GM19463 (cell line): ENCODE measurements around the gene ARID1B.

Experiments used
- ATAC-seq: cut with Tn5 transposase; IDR thresholded peaks from one replicate; pipeline ENCODE4 v1.9.1; 2021; ENCODE audit warnings: mild to moderate bottlenecking, moderate library complexity; ENCODE audit not compliant: unreplicated experiment

Gene ARID1B

GRCh38 chr6:157251586-157252247, 474.5 kb downstream of the ARID1B start:
- no peak for ATAC-seq

GRCh38 chr6:157253017-157253416, 475.8 kb downstream of the ARID1B start:
- ATAC-seq, result no peak

- no peak for ATAC-seq
These were observed 476.5 kb downstream of the ARID1B start for GRCh38 chr6:157253699-157254098.

- no peak for ATAC-seq
These were observed 477.4 kb downstream of the ARID1B start for GRCh38 chr6:157254538-157254937.

- no peak for ATAC-seq
These were observed 477.9 kb downstream of the ARID1B start for GRCh38 chr6:157255079-157255478.

GRCh38 chr6:157258878-157259277, 481.7 kb downstream of the ARID1B start:
- no peak for ATAC-seq

GRCh38 chr6:157259443-157259842, 482.3 kb downstream of the ARID1B start:
- no peak for ATAC-seq
